Measurements from ENCODE around the gene LRP4.

LRP4 gene

GRCh38 chr11:46874586-46874985 is 43.8 kb downstream of the LRP4 start:
- TF ChIP-seq CTCF (IDR thresholded peaks at IDR 0.05): no peak

GRCh38 chr11:46868912-46869311 is 49.4 kb downstream of the LRP4 start:
- no peak for TF ChIP-seq CTCF (IDR thresholded peaks at IDR 0.05)

GRCh38 chr11:46865340-46865739 is 53.0 kb downstream of the LRP4 start:
- no peak for TF ChIP-seq CTCF (IDR thresholded peaks at IDR 0.05)

- no peak for TF ChIP-seq CTCF (IDR thresholded peaks at IDR 0.05)
These were observed 58.1 kb downstream of the LRP4 start for GRCh38 chr11:46860218-46860617.

GRCh38 chr11:46858920-46859546 is 59.3 kb downstream of the LRP4 start:
- TF ChIP-seq CTCF (IDR thresholded peaks at IDR 0.05): no peak

- TF ChIP-seq CTCF (IDR thresholded peaks at IDR 0.05): no peak
These were observed 60.7 kb downstream of the LRP4 start for GRCh38 chr11:46857666-46858065.

- no peak for TF ChIP-seq CTCF (IDR thresholded peaks at IDR 0.05)
These were observed 61.6 kb downstream of the LRP4 start for GRCh38 chr11:46856605-46857343.

All from LNCAP (cell line).